ENCODE data around the gene SNN.

SNN gene

GRCh38 chr16:11681556-11681955, 13.3 kb downstream of the SNN start:
- Histone ChIP-seq H3K4me3 (ENCODE audit: low read depth in 1 of 2, low read length in 1 of 2) (peak overlapping the region; percentile 2 to 28), H3K4me1 (ENCODE audit: control insufficient read depth in 1 of 2, insufficient read depth in 1 of 2, low read depth in 1 of 2, low read length in 1 of 2) (peaks cover 47 to 52% of the 10 kb centered on the region in 2 experiments), H3K9me3 (no peaks in the 10 kb centered on the region), H3K27me3 (no peaks in the 10 kb centered on the region), H3K27ac (peak overlapping the region; percentile 89), H3K36me3 (peaks cover 58% of the 10 kb centered on the region)
- TF ChIP-seq CTCF (IDR thresholded peaks at IDR 0.05): no peak

- Histone ChIP-seq H3K4me3 (ENCODE audit: low read depth in 1 of 2, low read length in 1 of 2) (peak overlapping the region; percentile 2 to 28), H3K9me3 (no peaks in the 10 kb centered on the region), H3K27me3 (no peaks in the 10 kb centered on the region), H3K4me1 (ENCODE audit: control insufficient read depth in 1 of 2, insufficient read depth in 1 of 2, low read depth in 1 of 2, low read length in 1 of 2) (peaks cover 42 to 47% of the 10 kb centered on the region in 2 experiments), H3K36me3 (peaks cover 58% of the 10 kb centered on the region), H3K27ac (peak overlapping the region; percentile 89)
- no peak for TF ChIP-seq CTCF (IDR thresholded peaks at IDR 0.05)
Observed at GRCh38 chr16:11681976-11682654, 13.9 kb downstream of the SNN start.

- Histone ChIP-seq H3K36me3 (peaks cover 58% of the 10 kb centered on the region), H3K4me3 (ENCODE audit: low read depth in 1 of 2, low read length in 1 of 2) (no peak overlapping the region), H3K27me3 (no peaks in the 10 kb centered on the region), H3K27ac (peak overlapping the region; percentile 89), H3K4me1 (ENCODE audit: control insufficient read depth in 1 of 2, insufficient read depth in 1 of 2, low read depth in 1 of 2, low read length in 1 of 2) (peaks cover 39 to 42% of the 10 kb centered on the region in 2 experiments), H3K9me3 (no peaks in the 10 kb centered on the region)
- no peak for TF ChIP-seq CTCF (IDR thresholded peaks at IDR 0.05)
Observed at GRCh38 chr16:11682655-11683096, 14.4 kb downstream of the SNN start.

- peak overlapping the region; percentile 89 for H3K27ac ChIP-seq
- peaks cover 58% of the 10 kb centered on the region for H3K36me3 ChIP-seq
- H3K4me3 ChIP-seq (ENCODE audit: low read depth in 1 of 2, low read length in 1 of 2): no peak overlapping the region
- H3K4me1 ChIP-seq (ENCODE audit: control insufficient read depth in 1 of 2, insufficient read depth in 1 of 2, low read depth in 1 of 2, low read length in 1 of 2): peaks cover 38% of the 10 kb centered on the region in 2 experiments
- H3K9me3 ChIP-seq: no peaks in the 10 kb centered on the region
- TF ChIP-seq CTCF (IDR thresholded peaks at IDR 0.05): no peak
- H3K27me3 ChIP-seq: no peaks in the 10 kb centered on the region
Observed at GRCh38 chr16:11683145-11683544, 14.9 kb downstream of the SNN start.

- H3K4me1 ChIP-seq (ENCODE audit: control insufficient read depth in 1 of 2, insufficient read depth in 1 of 2, low read depth in 1 of 2, low read length in 1 of 2): peaks cover 39 to 41% of the 10 kb centered on the region in 2 experiments
- peaks cover 47% of the 10 kb centered on the region for H3K36me3 ChIP-seq
- no peak for TF ChIP-seq CTCF (IDR thresholded peaks at IDR 0.05)
- no peak overlapping the region for H3K4me3 ChIP-seq (ENCODE audit: low read depth in 1 of 2, low read length in 1 of 2)
- H3K27me3 ChIP-seq: no peaks in the 10 kb centered on the region
- no peaks in the 10 kb centered on the region for H3K9me3 ChIP-seq
- no peak overlapping the region for H3K27ac ChIP-seq
Observed at GRCh38 chr16:11684231-11685025, 16.2 kb downstream of the SNN start.

Measured in neutrophil (primary cell).